Measurements from ENCODE around the gene GLYATL1B.
"Not testable (repeated sequence)": the region's sequence is repeated elsewhere in the genome, so short reads cannot be mapped to it uniquely, and the experiment has no call there.

Gene GLYATL1B

DNA sequence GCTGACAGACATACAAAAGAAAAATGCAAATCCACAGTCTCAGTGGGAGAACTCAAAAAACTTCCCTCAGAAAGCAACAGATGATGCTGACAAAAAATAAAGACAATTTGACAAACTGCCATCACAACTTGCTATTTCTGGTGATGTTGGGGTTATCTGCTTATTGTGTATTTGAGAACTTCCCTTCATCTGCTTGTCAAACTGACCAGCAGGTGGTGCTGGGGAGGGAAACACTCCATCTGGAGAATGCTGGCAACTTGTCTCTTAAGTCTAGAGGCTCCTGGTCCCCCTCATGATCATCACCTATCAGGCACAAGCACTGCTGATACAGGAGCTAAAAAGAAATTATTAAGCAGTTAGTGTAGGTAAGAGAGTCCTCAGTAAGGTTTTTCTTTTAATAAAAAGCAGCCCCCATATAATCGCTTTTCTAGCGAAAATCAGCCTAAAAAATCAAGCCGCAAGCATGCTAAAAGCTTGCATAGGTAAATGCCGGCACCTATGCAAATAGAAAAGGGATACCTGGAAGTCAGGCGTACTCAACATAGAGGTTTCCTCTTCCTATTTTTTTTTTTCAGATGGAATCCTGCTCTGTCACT lies 11.1 kb downstream of the GLYATL1B start:
- peak; percentile 65 for DNase-seq

DNA sequence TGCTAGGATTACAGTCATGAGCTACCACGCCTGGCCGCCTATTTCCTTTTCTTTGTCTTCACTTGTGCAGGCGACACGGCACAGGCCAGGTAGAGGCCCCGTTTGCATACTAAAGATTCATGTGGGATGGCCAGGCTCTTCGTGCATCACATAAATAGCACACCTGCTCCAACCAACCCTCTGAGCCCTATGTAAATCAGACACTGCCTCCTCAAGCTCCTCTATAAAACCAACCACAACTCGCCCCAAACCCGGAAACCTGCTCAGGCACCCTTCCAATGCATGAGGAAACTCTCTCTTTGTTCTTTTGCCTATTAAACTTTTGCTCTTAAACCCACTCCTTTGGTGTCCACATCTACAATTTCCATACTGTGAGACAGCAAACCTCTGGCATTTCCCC lies 11.8 kb downstream of the GLYATL1B start:
- not testable (repeated sequence) for DNase-seq

GRCh38 chr11:59102259-59102765 lies 16.2 kb downstream of the GLYATL1B start:
- DNase-seq = peak; percentile 58

DNA sequence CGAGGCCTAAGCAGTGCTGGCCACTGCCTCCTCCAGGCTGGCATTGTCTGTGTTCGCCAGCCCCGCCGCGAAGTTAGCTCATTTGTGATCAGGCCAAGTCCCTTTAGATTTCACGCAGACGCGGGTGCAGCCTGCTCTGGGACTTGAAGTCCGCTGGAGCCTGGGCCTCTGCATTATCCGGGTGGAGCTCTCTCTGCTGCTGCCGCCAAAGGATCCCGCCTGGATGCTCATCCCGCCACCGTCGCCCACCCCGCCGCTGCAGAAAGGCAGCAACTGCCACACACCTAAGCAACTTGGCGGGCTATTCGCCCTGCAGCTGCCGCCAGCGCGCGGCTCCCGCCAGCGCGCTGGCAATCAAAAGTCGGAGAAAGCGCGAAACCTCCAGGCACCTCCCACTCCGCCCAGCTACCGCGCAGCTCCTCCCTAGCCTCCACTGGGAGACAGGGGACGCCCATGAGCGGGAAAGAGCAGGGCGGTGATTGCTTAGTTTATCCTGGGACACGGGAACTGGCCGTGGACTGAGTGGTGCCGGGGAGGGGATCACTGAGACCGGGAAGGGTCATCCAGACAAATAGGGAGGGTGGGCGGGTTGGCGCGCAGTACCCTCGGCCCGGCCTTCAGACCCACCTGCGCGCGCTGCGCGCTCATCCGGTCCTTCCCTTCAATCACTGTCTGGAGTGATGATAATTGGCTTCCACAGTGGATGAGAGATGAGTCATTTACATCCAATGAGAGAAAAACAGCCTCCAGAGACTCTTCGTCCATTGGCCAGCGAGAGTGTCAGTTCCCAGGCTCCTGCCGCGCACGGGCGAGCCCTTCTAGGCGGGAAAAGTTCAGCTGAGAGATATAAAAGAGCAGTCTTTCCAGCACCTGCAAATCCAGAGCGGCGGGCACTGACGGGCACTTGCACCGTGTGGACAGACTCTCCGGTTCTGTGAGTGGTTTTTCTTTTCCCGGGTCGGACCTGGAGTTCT lies 20.5 kb downstream of the GLYATL1B start, which contains the start of gene FAM111B:
Gene FAM111B, plus strand, starts transcription at position 875 of the 974 bp plus-strand sequence. CDS start 2,389 bp downstream, outside the sequence.
- peak; percentile 86 for DNase-seq

DNA sequence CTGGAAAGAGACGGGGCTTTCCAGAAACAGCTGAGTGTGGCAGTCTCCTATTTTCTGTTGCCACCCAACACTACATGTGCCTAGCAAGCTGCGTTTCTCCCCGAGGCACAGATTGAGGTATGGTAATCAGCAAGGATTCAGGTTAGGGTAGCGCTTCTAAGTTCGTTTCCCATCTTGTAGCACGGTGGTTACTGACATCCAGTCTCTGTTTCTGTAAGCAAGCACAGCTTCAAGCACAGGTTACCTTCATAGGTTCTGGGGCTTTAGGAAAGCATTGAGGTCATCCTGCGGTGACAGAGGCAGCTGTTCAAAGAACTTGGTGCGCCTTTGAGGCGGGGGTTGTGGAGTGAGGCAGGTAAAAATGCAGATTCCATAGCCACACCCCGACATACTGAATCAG lies 21.6 kb downstream of the GLYATL1B start:
- not testable (repeated sequence) for DNase-seq

- no peak for DNase-seq
These were observed 26.4 kb downstream of the GLYATL1B start for GRCh38 chr11:59112494-59112893.

GRCh38 chr11:59114344-59114743 lies 28.2 kb downstream of the GLYATL1B start:
- no peak for DNase-seq

DNA sequence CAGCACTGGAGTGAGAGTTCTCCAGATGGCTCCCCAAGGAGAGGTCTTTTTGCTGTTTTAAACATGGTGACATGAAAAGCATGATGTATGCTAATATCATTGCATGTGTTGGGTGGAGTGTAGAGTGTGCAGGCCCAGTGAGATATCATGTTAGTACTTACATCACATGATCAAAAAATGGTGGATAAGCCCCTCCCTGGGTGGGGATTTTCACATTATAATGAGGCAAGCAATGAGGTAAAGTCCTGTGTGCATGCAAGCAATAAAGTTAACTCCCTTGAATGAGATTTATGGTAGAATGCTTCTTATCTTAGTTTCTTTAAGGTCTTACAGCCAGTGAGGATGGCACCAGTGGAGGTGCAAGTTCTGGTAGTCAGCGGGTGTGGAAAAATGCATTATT lies 29.4 kb downstream of the GLYATL1B start:
- no peak for DNase-seq

- DNase-seq = no peak
These were observed 31.7 kb downstream of the GLYATL1B start for GRCh38 chr11:59117774-59118173.

- DNase-seq = no peak
These were observed 33.7 kb downstream of the GLYATL1B start for GRCh38 chr11:59119826-59120225.

DNA sequence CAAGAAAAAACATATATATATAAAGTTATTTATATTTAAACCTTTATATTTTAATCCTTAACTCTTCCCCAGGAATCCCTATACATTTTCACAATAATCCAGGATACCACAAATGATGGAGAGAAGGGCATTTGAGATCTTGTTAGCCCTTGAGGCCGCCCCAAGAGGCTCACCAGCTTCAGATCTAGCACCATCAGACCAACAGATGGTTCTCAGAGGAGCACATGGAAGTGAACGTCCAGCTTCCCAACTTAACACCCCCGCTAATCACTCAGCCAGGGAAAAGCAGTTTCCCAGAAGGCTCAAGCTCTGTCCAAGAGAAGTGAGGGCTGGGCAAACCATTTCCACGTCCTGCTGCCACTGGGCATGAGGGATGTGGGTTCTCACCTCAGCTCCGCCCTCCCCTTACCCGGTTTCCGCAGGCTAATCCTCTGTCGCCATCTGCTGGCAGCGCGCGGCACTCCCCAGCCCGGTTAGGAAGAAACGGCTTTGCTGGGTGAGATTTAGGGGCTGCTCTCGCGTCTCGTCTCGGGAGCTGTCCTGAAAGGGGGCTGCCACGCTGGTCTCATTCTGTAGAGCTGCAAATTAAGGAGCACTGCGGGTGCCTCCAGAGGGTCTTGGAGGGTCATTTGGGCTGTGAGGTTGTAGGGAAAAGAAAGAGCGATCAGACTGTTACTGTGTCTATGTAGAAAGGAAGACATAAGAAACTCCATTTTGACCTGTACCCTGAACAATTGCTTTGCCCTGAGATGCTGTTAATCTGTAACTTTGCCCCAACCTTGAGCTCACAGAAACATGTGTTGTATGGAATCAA lies 49.7 kb downstream of the GLYATL1B start:
- peak; percentile 91 for DNase-seq

DNA sequence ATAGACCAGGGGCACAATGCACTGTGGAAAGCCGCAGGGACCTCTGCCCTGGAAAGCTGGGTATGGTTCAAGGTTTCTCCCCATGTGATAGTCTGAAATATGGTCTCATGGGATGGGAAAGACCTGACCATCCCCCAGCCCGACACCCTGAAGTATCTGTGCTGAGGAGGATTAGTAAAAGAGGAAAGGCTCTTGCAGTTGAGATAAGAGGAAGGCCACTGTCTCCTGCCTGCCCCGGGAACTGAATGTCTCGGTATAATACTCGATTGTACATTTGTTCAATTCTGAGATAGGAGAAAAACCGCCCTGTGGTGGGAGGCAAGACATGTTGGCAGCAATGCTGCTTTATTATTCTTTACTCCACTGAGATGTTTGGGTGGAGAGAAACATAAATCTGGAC lies 50.4 kb downstream of the GLYATL1B start:
- not testable (repeated sequence) for DNase-seq

- DNase-seq = no peak
These were observed 51.1 kb downstream of the GLYATL1B start for GRCh38 chr11:59137190-59137589.

DNA sequence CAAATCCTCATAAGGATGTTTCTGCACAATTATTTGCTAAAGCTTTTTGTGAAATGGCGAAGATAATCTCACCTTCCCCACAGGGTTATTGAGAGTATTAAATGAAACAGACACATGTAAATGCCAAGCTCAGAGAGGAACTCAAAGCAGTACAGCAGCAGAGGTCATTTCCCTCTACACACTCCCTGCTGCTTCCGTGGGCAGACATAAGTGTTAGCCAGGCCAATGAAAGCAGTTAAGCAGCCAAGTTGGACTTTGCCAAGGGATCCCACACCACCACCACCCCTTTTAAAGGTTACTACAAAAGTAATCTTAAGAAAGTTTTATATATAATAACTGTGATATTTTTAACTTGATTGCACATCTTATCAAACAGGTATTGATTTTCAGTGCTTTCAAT lies 52.5 kb downstream of the GLYATL1B start:
- no peak for DNase-seq

DNA sequence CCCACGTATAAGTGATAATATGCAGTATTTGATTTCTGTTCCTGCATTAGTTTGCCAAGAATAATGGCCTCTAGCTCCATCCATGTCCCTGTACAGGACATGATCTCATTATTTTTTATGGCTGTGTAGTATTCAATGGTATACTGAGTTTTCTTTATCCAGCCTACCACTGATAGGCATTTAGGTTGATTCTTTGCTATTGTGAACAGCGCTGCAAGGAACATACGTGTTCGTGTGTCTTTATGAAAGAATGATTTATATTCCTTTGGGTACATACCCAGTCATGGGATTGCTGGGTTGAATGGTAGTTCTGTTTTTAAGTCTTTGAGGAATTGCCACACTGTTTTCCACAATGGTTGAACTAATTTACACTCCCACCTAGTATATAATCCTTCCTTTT lies 55.1 kb downstream of the GLYATL1B start:
- no peak for DNase-seq

GRCh38 chr11:59141673-59142460 lies 55.8 kb downstream of the GLYATL1B start:
- no peak for DNase-seq

GRCh38 chr11:59142530-59143507 lies 56.7 kb downstream of the GLYATL1B start, which contains the start of gene FAM111A:
Gene FAM111A, plus strand, starts transcription at chr11:59142856. Its CDS starts 6,017 bp downstream, at chr11:59148873.
- DNase-seq = peak; percentile 92

DNA sequence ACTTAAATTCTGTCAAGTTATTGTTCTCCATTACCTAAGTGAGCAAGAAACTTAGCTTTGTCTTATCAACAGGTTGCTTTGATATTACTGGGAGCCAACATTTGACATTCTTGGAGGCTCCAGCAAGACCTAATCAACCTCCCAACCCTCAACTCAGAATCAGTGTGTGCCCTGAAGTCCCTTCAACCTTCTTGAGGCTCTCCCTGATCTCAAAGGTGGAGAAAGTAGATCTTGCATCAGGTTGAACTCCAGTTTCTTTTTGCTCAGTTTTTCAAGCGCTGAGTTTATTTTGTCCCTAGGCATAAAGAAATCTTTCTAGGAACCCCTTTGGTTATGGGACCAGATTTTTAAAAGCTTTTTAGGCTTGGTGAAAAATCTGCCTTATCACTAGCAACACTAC lies 58.0 kb downstream of the GLYATL1B start:
- no peak for DNase-seq
